CD14-positive monocyte (primary cell): ENCODE data around the gene CHST7. TPM values are rescaled to one million over a fixed set of nuclear protein-coding genes. Genes with fewer than 3 reads are reported as not detected.
A peak's percentile ranks its signal among the peaks of the same experiment; 100 is the strongest.

Experiments used
- DNase-seq, 3 donors: peaks; one replicate each; pipeline ENCODE4 v3.0.0-alpha.2; 2011 to 2022
- H2AFZ ChIP-seq: 2 replicates; pipeline ENCODE4 v1.6.0; 2012; ENCODE audit warnings: mild to moderate bottlenecking, low read depth, low read length, inconsistent platforms; ENCODE audit not compliant: insufficient read depth, poor library complexity, severe bottlenecking
- H3K27ac ChIP-seq, 2 donors: 1 replicate in 1 of 2; 2 replicates in 1 of 2; pipeline ENCODE4 v1.5.1; 2012 to 2013; ENCODE audit warnings: low read length in 2 of 2, control low read depth in 1 of 2, inconsistent platforms in 1 of 2, low read depth in 1 of 2, mild to moderate bottlenecking in 1 of 2
- H3K27me3 ChIP-seq, 2 donors: one replicate each; pipeline versions ENCODE4 v1.6.0 to v1.6.1; 2011 to 2013; ENCODE audit warnings: low read length in 2 of 2; ENCODE audit not compliant: control insufficient read depth in 2 of 2, insufficient read depth in 2 of 2
- H3K36me3 ChIP-seq, 2 donors: replicated peaks in 1 of 2; 1 replicate in 1 of 2; 2 replicates in 1 of 2; pipeline versions ENCODE4 v1.5.1 to v1.6.1; 2012 to 2013; ENCODE audit warnings: low read length in 2 of 2, control low read depth in 1 of 2, inconsistent platforms in 1 of 2, mild to moderate bottlenecking in 1 of 2; ENCODE audit not compliant: insufficient read depth in 2 of 2, control insufficient read depth in 1 of 2
- H3K4me1 ChIP-seq, 2 donors: 1 replicate in 1 of 2; 2 replicates in 1 of 2; pipeline versions ENCODE4 v1.5.1 to v1.6.1; 2012 to 2013; ENCODE audit warnings: low read length in 2 of 2, control low read depth in 1 of 2, inconsistent platforms in 1 of 2, mild to moderate bottlenecking in 1 of 2, moderate library complexity in 1 of 2; ENCODE audit not compliant: insufficient read depth in 2 of 2, control insufficient read depth in 1 of 2
- H3K4me2 ChIP-seq: replicated peaks from 2 replicates; pipeline ENCODE3; 2012; ENCODE audit warnings: low read length, moderate library complexity, mild to moderate bottlenecking; ENCODE audit not compliant: poor library complexity, severe bottlenecking; ENCODE audit errors: extremely low read depth
- H3K4me3 ChIP-seq, 3 experiments: fragments of 200-600 bp in 1 of 3; sonication (generic) in 1 of 3; replicated peaks in 1 of 3; 1 replicate in 2 of 3; 2 replicates in 1 of 3; pipeline ENCODE4 v1.5.1; 2011 to 2013; ENCODE audit warnings: low read length in 3 of 3, mild to moderate bottlenecking in 3 of 3, control low read depth in 2 of 3, low read depth in 2 of 3, inconsistent platforms in 1 of 3, moderate library complexity in 1 of 3
- H3K79me2 ChIP-seq: 2 replicates; pipeline ENCODE4 v1.6.0; 2012; ENCODE audit warnings: mild to moderate bottlenecking, control low read depth, inconsistent platforms, low read length, moderate library complexity; ENCODE audit not compliant: insufficient read depth
- H3K9ac ChIP-seq: 2 replicates; pipeline ENCODE4 v1.6.0; 2017; ENCODE audit warnings: low read length, mild to moderate bottlenecking; ENCODE audit not compliant: insufficient read depth, poor library complexity, severe bottlenecking
- H3K9me3 ChIP-seq, 2 donors: replicated peaks in 1 of 2; 1 replicate in 1 of 2; 2 replicates in 1 of 2; pipeline versions ENCODE4 v1.5.1 to v1.6.1; 2012 to 2013; ENCODE audit warnings: low read length in 2 of 2, control low read depth in 1 of 2; ENCODE audit not compliant: control insufficient read depth in 1 of 2, insufficient read depth in 1 of 2
- H4K20me1 ChIP-seq: 2 replicates; pipeline ENCODE4 v1.6.0; 2012; ENCODE audit warnings: mild to moderate bottlenecking, low read length, control low read depth, moderate library complexity; ENCODE audit not compliant: insufficient read depth
- H3K27ac Mint-ChIP-seq, 7 donors: one replicate each; pipeline ENCODE4 v1.8.0; 2020; ENCODE audit warnings: mild to moderate bottlenecking in 7 of 7, mixed read lengths in 7 of 7, moderate library complexity in 6 of 7, inconsistent platforms in 2 of 7
- H3K27me3 Mint-ChIP-seq, 3 donors: one replicate each; pipeline ENCODE4 v1.8.0; 2021 to 2022; ENCODE audit warnings: low read depth in 3 of 3, mild to moderate bottlenecking in 3 of 3, mixed read lengths in 3 of 3, moderate library complexity in 3 of 3, inconsistent platforms in 1 of 3
- H3K36me3 Mint-ChIP-seq, 2 donors: one replicate each; pipeline ENCODE4 v1.8.0; 2020; ENCODE audit warnings: mixed read lengths in 2 of 2, inconsistent platforms in 1 of 2, mild to moderate bottlenecking in 1 of 2
- H3K4me1 Mint-ChIP-seq: one replicate; pipeline ENCODE4 v1.8.0; 2020; ENCODE audit warnings: mild to moderate bottlenecking, mixed read lengths
- H3K4me3 Mint-ChIP-seq, 2 donors: one replicate each; pipeline ENCODE4 v1.8.0; 2020; ENCODE audit warnings: mild to moderate bottlenecking in 2 of 2, mixed read lengths in 2 of 2, moderate library complexity in 1 of 2
- H3K9me3 Mint-ChIP-seq, 7 donors: one replicate each; pipeline ENCODE4 v1.8.0; 2020 to 2022; ENCODE audit warnings: mixed read lengths in 7 of 7, mild to moderate bottlenecking in 6 of 7, moderate library complexity in 6 of 7, inconsistent platforms in 2 of 7
- WGBS: methylation state at CpG from one replicate; pipeline ENCODE4 v1.1.5; 2013; ENCODE audit warnings: missing lambda C conversion rate; ENCODE audit not compliant: insufficient coverage; 5-methylcytosine and 5-hydroxymethylcytosine counted together
- intact Hi-C, 2 donors: fragments of 100-400 bp; cut with micrococcal nuclease; formaldehyde crosslinking; loops; one replicate each; pipeline versions ENCODE4 v1.15.0 to v1.15.1; 2023
- polyA plus RNA-seq, 3 donors: library from polyadenylated mRNA; depleted of rRNA in 1 of 3; unstranded in 2 of 3; stranded (reverse) in 1 of 3; fragments of 300-500 nt in 2 of 3; fragments of >200 nt in 1 of 3; fragmentation: Illumina TruSeq in 2 of 3; gene quantifications; 1 replicate in 2 of 3; 2 replicates in 1 of 3; pipeline ENCODE4 v1.2.3, GENCODE V29; 2012 to 2021
- TF ChIP-seq, protein P1 (sequence below): fragments of 200-600 bp; IDR thresholded peaks from one replicate; pipeline ENCODE4 v1.8.0; 2022; ENCODE audit warnings: antibody characterized with exemption, mild to moderate bottlenecking

Gene CHST7
- polyA plus RNA-seq, 3 donors, result 6.6 to 19.2 (median 8.3) TPM

DNA sequence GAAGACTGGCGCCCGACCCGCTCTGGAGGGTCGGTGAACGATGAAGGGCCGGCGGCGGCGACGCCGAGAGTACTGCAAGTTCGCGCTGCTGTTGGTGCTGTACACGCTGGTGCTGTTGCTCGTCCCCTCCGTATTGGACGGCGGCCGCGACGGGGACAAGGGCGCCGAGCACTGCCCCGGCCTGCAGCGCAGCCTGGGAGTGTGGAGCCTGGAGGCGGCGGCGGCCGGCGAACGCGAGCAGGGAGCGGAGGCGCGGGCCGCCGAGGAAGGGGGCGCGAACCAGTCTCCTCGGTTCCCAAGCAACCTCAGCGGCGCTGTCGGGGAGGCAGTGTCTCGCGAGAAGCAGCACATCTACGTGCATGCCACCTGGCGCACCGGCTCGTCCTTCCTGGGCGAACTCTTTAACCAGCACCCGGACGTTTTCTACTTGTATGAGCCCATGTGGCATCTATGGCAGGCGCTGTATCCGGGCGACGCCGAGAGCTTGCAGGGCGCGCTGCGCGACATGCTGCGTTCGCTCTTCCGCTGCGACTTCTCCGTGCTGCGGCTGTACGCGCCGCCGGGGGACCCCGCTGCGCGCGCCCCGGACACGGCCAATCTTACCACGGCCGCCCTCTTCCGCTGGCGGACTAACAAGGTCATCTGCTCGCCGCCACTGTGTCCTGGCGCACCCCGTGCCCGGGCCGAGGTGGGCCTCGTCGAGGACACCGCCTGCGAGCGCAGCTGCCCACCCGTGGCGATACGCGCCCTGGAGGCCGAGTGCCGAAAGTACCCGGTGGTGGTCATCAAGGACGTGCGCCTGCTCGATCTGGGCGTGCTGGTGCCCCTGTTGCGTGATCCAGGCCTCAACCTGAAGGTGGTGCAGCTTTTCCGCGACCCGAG lies 568 bp downstream of the CHST7 start:
- H3K27me3 Mint-ChIP-seq, result peaks cover 3 to 26% (median 24%) of the 10 kb centered on the region in 3 donors
- TF ChIP-seq, protein P1, sequence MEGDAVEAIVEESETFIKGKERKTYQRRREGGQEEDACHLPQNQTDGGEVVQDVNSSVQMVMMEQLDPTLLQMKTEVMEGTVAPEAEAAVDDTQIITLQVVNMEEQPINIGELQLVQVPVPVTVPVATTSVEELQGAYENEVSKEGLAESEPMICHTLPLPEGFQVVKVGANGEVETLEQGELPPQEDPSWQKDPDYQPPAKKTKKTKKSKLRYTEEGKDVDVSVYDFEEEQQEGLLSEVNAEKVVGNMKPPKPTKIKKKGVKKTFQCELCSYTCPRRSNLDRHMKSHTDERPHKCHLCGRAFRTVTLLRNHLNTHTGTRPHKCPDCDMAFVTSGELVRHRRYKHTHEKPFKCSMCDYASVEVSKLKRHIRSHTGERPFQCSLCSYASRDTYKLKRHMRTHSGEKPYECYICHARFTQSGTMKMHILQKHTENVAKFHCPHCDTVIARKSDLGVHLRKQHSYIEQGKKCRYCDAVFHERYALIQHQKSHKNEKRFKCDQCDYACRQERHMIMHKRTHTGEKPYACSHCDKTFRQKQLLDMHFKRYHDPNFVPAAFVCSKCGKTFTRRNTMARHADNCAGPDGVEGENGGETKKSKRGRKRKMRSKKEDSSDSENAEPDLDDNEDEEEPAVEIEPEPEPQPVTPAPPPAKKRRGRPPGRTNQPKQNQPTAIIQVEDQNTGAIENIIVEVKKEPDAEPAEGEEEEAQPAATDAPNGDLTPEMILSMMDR, result no peak
- H2AFZ ChIP-seq, result peak overlapping the region; percentile 75

DNA sequence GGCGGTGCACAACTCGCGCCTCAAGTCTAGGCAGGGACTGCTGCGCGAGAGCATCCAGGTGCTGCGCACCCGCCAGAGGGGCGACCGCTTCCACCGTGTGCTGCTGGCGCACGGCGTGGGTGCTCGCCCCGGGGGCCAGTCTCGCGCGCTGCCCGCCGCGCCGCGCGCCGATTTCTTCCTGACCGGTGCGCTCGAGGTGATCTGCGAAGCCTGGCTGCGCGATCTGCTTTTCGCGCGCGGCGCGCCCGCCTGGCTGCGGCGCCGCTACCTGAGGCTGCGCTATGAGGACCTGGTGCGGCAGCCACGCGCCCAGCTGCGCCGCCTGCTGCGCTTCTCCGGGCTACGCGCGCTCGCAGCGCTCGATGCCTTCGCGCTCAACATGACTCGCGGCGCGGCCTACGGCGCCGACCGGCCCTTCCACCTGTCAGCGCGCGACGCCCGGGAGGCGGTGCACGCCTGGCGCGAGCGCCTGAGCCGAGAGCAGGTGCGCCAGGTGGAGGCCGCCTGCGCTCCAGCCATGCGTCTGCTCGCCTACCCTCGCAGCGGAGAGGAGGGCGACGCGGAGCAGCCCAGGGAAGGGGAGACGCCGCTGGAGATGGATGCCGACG lies 1.3 kb downstream of the CHST7 start:
- Histone ChIP-seq H3K4me3 (peak overlapping the region; percentile 42 to 75 (median 59)), H3K79me2 (no peaks in the 10 kb centered on the region), H3K27me3 (peaks cover 0 to 7% of the 10 kb centered on the region in 2 donors), H3K4me1 (peaks cover 33 to 41% of the 10 kb centered on the region in 2 donors), H4K20me1 (peaks cover 15% of the 10 kb centered on the region), H2AFZ (peak overlapping the region; percentile 75), H3K36me3 (no peaks in the 10 kb centered on the region), H3K4me2 (peak overlapping the region; percentile 82), H3K27ac (no peak overlapping the region), H3K9me3 (peaks cover 0 to 5% of the 10 kb centered on the region in 2 donors), H3K9ac (peak overlapping the region; percentile 56)
- peak in 1 of 3 donors; percentile 20 for DNase-seq
- Mint-ChIP-seq H3K27ac (no peak overlapping the region), H3K36me3 (peaks cover 5 to 6% of the 10 kb centered on the region in 2 donors), H3K9me3 (peaks cover 0 to 16% (median 2%) of the 10 kb centered on the region in 7 donors), H3K4me3 (peak overlapping the region; percentile 79 to 84), H3K27me3 (peaks cover 3 to 24% (median 24%) of the 10 kb centered on the region in 3 donors), H3K4me1 (peaks cover 45% of the 10 kb centered on the region)
- intact Hi-C loops, result loop anchor here in 1 of 2 donors (10.0 kb wide), 1 partner anchor 50 kb away; no protein-coding TSS in a partner anchor
- WGBS, result under 1% methylated on average over 85 of the region's 90 CpGs
- TF ChIP-seq, protein P1, result no peak

More for the DNA sequence above, 568 bp downstream of the CHST7 start:
- Histone ChIP-seq H4K20me1 (peaks cover 15% of the 10 kb centered on the region), H3K36me3 (no peaks in the 10 kb centered on the region), H3K27me3 (peaks cover 0 to 7% of the 10 kb centered on the region in 2 donors), H3K9me3 (peaks cover 0 to 5% of the 10 kb centered on the region in 2 donors), H3K9ac (peak overlapping the region; percentile 56), H3K4me3 (peak overlapping the region; percentile 42 to 75 (median 59)), H3K4me1 (peaks cover 33 to 41% of the 10 kb centered on the region in 2 donors), H3K27ac (no peak overlapping the region), H3K4me2 (peak overlapping the region; percentile 82), H3K79me2 (no peaks in the 10 kb centered on the region)
- intact Hi-C loops, result loop anchor here in 1 of 2 donors (10.0 kb wide), 1 partner anchor 51 kb away; no protein-coding TSS in a partner anchor
- peaks cover 1 to 6% of the 10 kb centered on the region in 2 donors for H3K36me3 Mint-ChIP-seq
- H3K4me1 Mint-ChIP-seq, result peaks cover 45% of the 10 kb centered on the region
- H3K9me3 Mint-ChIP-seq, result peaks cover 0 to 16% (median 2%) of the 10 kb centered on the region in 7 donors
- under 1% methylated on average over 90 of the region's 107 CpGs for WGBS
- DNase-seq, result peak in 1 of 3 donors; percentile 20
- H3K4me3 Mint-ChIP-seq, result peak overlapping the region; percentile 79 to 84
- peak overlapping the region in 3 of 7 donors; percentile 50 to 65 (median 52) for H3K27ac Mint-ChIP-seq
